ENCODE results near the gene CEP170. TPM values are rescaled to one million over a fixed set of nuclear protein-coding genes. Genes with fewer than 3 reads are reported as not detected.
"Not testable (repeated sequence)": the region's sequence is repeated elsewhere in the genome, so short reads cannot be mapped to it uniquely, and the experiment has no call there.

CEP170 gene
- total RNA-seq, 4 donors from 2014 or later = 6.0 to 92.4 (median 13.8) TPM

DNA sequence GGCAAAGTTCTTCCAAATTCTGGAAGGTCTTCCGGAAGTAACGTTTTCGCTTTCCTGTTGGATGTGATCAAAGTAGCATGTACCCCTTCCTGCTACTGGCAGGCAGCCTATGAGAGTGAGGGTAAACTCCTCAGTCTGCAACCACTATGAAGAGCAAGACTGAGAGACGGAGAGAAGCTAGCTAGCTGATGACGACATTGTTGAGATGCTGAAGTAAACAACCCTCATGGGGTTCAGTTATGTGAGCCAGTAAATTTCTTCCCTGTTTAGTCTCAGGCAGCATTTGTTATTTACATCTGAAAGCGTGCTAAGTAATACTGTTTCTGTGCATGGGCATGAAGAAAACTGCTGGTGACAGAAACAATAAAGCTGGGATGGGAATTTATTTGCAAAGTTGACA, 57.6 kb downstream of the CEP170 start:
- H3K4me3 ChIP-seq, H3K36me3 ChIP-seq: not testable (repeated sequence)

DNA sequence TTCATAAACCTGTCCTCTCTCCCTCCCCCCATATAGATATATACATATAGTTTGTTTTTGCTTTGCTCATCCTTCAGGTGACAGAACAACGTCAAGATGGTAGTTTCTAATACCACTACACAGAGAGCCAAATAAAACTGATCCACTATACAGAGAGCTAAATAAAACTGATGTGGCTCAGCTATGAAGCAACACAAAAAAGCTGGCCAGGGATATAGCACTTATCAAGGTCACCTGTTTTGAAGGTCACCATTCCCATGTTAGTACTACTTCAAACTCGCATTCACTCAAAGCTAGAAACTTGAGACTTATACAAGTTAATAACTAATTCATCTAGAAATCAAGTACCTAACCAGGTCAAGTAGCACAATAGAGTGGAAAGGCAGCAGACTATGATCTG, 61.8 kb downstream of the CEP170 start:
- not testable (repeated sequence) for H3K27ac ChIP-seq, DNase-seq, H3K4me3 ChIP-seq, H3K36me3 ChIP-seq, H3K27me3 ChIP-seq, H3K4me1 ChIP-seq, H3K9me3 ChIP-seq

More for the DNA sequence above, 57.6 kb downstream of the CEP170 start:
- H3K27me3 ChIP-seq, H3K4me1 ChIP-seq, H3K27ac ChIP-seq, H3K9me3 ChIP-seq, DNase-seq: not testable (repeated sequence)

DNA sequence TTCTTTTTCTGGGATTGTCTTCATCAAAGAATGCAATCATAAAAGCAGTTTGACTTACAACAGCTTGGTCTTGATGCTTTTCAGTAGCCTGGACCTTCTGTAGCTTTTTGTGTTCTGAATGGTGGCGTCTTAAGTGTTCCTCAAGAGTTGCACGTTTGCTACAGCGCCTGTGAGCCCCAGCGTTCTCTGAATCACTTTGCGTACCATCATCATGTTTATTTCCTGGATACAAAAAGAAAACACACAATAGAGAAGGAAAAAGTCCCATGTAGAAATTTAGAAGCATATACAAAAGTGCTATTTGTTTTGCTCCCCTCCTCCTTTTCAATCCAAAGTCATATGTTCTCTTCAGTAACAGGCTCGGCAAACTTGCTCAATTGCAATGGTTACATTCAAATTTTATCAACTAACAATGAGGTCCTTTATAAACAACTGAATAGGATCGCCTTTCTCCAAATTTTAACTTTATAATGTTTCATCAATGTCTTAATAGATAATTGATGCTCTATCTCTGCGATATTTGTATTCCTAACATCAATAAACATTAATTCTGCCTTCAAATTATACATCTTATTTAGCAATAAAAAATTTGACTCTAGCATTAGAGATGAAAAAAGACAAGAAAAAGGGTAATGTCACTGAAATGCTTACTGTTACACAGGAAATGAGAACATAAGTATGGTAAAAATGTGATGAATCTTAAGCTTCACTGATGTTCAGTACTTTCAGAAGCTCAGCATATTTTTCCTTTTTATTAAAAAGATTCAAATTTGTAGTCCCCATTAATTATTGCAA, 68.7 kb downstream of the CEP170 start:
- not testable (repeated sequence) for DNase-seq, H3K4me1 ChIP-seq, H3K9me3 ChIP-seq, H3K27me3 ChIP-seq, H3K36me3 ChIP-seq, H3K27ac ChIP-seq, H3K4me3 ChIP-seq

DNA sequence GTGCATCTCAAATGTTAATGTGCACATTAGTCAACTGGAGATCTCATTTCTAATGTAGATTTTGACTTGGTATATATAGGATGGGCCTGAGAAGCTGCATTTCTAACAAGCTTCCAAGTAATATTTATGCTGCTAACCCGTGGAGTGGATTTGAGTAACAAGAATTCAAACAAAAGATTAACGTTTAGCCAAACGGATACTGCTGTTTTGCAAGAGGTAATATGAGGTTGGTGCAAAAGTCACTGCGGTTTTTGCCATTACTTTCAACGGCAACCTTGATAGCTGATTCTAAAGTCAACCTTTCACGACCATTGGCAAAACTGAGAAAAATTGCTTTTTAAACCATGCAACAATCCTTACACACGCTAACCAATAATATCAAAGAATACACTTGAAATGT, 70.3 kb downstream of the CEP170 start:
- not testable (repeated sequence) for H3K4me1 ChIP-seq, H3K27me3 ChIP-seq, H3K4me3 ChIP-seq, H3K36me3 ChIP-seq, H3K9me3 ChIP-seq, DNase-seq, H3K27ac ChIP-seq

DNA sequence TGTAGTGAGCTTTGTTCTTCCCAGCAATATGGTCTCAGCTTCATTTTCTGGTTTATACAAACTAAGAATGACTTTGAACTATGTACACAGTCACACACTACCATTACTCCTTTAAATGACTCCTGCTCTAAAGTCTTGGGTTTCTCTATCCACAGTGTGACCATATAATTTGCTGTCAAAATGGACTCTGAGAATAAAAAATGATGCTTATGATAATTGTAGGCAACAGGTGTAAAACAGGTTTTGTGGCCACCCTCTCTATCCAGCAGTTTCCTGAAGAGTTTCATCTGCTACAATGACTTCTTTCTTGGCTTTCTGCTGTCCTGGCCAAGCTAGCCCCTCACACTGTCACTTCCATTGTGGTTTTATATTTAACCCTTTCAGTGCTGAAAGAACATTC, 71.4 kb downstream of the CEP170 start:
- not testable (repeated sequence) for H3K4me1 ChIP-seq, H3K4me3 ChIP-seq

DNA sequence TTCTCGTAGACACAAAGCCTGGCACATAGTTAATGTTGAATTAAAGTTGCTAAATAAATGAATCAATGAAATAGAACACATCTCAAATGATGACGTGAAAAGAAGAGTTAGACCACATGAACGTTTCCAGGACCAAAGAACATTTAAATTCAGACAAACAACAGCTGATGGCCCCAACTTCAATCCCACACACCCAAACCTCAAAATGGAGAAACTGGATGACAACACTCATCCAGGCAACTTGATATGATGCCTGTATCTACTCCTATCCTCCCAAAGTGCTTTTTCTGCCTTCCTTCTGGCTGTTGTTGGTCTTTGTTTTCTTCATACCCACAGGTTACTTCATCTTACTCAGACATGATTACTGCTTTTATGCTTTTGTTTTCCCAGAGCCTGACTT, 71.9 kb downstream of the CEP170 start:
- not testable (repeated sequence) for H3K9me3 ChIP-seq, H3K4me1 ChIP-seq, H3K36me3 ChIP-seq, H3K4me3 ChIP-seq, H3K27me3 ChIP-seq, DNase-seq, H3K27ac ChIP-seq

More for the DNA sequence above, 71.4 kb downstream of the CEP170 start:
- not testable (repeated sequence) for H3K9me3 ChIP-seq, H3K36me3 ChIP-seq, H3K27me3 ChIP-seq, DNase-seq, H3K27ac ChIP-seq

DNA sequence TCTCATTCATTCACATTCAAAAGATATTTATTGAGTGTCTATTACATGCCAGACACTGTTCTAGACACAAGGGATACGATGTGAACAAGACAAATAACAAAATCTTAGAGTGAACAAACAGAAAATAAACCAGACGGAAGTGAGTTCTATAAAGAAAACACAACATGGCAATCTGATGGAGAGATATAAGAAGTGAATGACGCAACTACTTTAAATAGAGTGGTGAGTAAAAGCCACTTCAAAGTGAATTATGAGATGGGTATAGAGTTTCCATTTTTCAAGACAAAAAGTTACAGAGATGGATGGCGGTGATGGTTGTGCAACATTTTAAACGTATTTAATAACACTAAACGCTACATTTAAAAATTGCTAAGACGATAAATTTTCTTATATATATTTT, 75.4 kb downstream of the CEP170 start:
- H3K36me3 ChIP-seq = no peaks in the 10 kb centered on the region
- TF ChIP-seq, protein P1, sequence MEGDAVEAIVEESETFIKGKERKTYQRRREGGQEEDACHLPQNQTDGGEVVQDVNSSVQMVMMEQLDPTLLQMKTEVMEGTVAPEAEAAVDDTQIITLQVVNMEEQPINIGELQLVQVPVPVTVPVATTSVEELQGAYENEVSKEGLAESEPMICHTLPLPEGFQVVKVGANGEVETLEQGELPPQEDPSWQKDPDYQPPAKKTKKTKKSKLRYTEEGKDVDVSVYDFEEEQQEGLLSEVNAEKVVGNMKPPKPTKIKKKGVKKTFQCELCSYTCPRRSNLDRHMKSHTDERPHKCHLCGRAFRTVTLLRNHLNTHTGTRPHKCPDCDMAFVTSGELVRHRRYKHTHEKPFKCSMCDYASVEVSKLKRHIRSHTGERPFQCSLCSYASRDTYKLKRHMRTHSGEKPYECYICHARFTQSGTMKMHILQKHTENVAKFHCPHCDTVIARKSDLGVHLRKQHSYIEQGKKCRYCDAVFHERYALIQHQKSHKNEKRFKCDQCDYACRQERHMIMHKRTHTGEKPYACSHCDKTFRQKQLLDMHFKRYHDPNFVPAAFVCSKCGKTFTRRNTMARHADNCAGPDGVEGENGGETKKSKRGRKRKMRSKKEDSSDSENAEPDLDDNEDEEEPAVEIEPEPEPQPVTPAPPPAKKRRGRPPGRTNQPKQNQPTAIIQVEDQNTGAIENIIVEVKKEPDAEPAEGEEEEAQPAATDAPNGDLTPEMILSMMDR (IDR thresholded peaks at IDR 0.05) = no peak
- H3K4me1 ChIP-seq = no peaks in the 10 kb centered on the region
- no peak overlapping the region for H3K27ac ChIP-seq
- H3K4me3 ChIP-seq = no peak overlapping the region
- H3K27me3 ChIP-seq = no peaks in the 10 kb centered on the region
- DNase-seq = no peak
- no peaks in the 10 kb centered on the region for H3K9me3 ChIP-seq

DNA sequence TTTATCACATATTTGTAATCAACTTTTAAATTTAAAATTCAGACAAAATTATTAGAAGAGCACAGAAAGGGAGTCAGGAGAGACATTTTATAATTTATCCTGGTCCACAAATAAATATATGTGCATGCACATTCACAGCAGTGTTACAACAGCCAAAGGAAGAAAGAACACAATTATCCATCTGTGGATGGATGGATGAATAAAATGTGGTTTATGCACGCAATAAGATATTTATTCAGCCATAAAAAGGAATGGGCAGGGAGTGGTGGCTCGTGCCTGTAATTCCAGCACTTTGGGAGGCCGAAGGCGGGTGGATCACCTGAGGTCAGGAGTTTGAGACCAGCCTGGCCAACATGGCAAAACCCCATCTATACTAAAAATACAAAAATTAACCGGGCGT, 77.3 kb downstream of the CEP170 start:
- DNase-seq, H3K27me3 ChIP-seq, H3K4me3 ChIP-seq, H3K9me3 ChIP-seq, H3K27ac ChIP-seq, H3K4me1 ChIP-seq, H3K36me3 ChIP-seq: not testable (repeated sequence)

DNA sequence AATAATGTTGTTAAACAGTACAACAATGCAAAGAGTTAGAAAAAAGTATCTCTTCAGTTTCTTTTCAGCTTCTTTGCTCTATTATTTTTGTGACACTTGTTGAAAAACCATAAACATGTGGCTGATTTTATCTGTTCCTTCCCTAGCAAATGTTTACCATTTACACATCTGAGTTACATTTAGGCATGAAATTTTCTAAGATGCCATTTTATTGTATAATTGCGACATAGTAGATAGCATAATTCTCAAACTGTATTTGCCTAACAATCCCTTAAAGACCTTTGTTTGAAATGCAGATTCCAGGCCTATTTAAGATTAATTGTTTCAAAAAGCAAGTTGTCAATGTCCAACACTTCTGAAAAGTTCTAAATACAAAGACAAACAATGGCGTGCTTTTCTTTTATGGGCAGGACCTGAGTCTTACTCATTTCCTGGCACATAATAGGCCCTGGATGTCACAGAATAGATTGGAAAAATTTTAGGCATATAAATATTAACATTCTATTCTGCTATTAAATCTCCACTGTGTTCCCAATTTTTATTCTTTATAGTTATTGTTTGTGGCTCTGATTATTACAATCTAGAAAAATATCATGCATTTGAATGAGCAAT, 81.2 kb downstream of the CEP170 start:
- not testable (repeated sequence) for H3K4me1 ChIP-seq, H3K27ac ChIP-seq, H3K4me3 ChIP-seq, H3K9me3 ChIP-seq, DNase-seq, H3K27me3 ChIP-seq, H3K36me3 ChIP-seq

DNA sequence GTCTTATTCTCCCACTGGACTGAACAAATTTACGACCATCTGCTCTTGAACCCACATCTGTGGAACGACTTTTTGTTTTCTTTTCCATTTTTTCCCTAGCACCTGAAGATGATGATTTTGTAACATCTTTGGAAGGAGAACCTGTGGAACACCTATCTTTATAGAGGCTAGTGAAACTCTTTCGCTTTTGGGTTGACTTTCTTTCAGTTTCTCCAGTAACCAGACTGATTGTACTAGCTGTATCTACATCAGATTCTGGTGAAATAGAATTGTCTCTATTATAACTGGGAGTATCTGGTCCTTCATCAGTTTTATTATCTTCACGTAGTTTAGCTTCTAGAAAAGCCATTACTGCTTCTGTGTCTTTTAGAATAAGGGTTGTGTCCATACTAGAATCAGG, 90.2 kb downstream of the CEP170 start:
- DNase-seq, H3K36me3 ChIP-seq, H3K4me3 ChIP-seq, H3K4me1 ChIP-seq, H3K9me3 ChIP-seq, H3K27me3 ChIP-seq, H3K27ac ChIP-seq: not testable (repeated sequence)

DNA sequence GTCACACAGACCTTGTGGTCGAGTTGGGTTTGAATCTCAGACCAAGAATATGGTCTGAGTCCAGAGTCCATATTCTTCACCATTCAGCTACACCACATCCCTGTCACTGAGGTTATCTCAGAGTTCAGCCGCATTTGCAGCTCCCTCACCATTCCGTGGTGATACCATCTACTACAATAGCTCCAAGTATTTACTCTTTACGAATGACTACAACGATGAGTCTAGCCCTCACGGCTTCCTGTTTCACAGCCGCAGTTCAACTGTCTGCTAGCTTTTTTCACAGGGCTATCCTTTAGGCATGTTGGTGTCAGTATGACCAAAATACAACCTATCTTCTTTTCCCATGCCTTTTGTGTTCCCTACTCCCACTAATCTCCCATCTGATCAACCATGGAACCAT, 104.2 kb downstream of the CEP170 start:
- DNase-seq, H3K27me3 ChIP-seq, H3K4me1 ChIP-seq, H3K27ac ChIP-seq, H3K4me3 ChIP-seq, H3K36me3 ChIP-seq, H3K9me3 ChIP-seq: not testable (repeated sequence)

DNA sequence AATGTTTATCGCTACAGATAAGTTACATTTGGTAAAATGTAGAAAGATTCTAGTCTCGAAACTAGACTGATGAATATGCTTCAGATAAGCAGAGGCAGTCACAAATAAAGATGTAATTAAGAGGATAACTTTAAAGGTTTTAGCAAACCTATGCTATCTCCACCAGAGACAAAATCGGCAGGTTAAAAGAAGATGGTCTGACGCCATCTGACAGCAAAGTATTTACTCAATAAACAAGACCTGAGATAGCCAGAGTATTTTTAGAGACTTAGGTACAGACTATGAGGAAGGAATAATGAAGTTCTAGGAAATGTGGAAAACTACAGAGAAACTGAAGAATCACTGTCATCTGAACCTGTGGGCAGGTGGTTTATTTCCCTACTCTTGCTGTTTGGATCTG, 106.0 kb downstream of the CEP170 start:
- DNase-seq, H3K9me3 ChIP-seq, H3K4me1 ChIP-seq, H3K4me3 ChIP-seq, H3K27me3 ChIP-seq, H3K27ac ChIP-seq, H3K36me3 ChIP-seq: not testable (repeated sequence)

DNA sequence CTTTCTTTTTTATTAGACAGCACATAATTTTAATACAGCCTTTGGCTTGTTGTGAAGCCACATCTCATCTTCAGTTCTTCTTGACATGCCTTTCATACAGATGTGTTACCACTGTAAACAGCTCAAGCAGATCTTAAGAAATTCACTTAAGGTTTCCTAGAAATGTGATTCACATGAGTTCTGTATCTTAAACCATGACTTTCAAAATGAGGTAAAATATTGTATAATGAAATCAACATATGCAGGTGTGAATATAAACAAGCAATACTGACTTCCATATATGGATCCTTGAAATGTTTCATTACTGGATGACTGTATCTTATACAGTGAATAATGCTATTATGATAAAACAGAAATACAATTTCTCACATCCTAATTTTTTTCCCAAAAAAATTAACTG, 107.7 kb downstream of the CEP170 start:
- not testable (repeated sequence) for H3K27ac ChIP-seq, H3K36me3 ChIP-seq, DNase-seq, H3K27me3 ChIP-seq, H3K4me3 ChIP-seq, H3K4me1 ChIP-seq, H3K9me3 ChIP-seq

DNA sequence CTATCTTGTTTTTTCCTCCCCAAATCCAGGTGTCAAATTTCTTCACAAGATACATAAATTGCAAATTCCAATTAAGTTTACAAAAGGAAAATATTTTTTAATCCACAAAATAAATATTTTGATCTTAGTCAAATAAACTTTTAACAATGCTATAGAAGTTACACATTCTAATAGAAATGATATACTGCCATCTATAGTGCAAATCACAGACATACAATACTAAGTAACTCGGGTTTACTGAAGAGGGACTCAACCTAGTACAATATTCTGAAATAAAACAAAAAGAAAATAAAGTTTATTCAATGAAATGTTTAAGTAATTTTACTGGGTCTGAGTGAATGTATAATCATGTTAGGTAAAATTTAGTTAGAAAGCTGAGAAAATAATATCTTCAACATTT, 114.6 kb downstream of the CEP170 start:
- not testable (repeated sequence) for H3K4me1 ChIP-seq, H3K27ac ChIP-seq, H3K9me3 ChIP-seq, H3K4me3 ChIP-seq, H3K27me3 ChIP-seq, DNase-seq
- H3K36me3 ChIP-seq = peaks cover 0 to 11% (median 0%) of the 10 kb centered on the region in 3 donors

Measured in Peyer's patch (tissue), 4 donors.